NCI-H524 (cell line): ENCODE data around the gene RYR2.

Experiments used
- DNase-seq, 2 experiments: peaks; one replicate each; lab custom pipeline; 2025; lab: John Stamatoyannopoulos, UW

The RYR2 gene

DNA sequence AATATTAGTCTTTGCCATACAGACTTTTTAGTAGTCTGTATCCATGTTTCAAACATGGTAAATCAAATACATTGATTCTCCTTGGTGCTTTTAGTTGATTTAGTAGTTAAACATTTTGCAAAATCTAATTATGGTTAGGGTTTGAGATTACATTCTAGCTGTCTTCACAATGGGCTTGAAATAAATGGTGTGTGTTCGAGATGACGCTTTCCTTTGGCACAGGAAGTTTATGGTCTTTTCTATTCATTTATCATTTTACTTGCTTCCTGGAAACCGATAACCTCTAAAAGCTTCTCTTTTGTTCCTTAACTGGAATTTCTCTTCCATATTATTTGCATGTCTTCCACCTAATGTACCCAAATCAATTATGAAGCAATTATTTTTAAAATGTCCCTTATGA is 810.4 kb downstream of the RYR2 start:
- no peak for DNase-seq

DNA sequence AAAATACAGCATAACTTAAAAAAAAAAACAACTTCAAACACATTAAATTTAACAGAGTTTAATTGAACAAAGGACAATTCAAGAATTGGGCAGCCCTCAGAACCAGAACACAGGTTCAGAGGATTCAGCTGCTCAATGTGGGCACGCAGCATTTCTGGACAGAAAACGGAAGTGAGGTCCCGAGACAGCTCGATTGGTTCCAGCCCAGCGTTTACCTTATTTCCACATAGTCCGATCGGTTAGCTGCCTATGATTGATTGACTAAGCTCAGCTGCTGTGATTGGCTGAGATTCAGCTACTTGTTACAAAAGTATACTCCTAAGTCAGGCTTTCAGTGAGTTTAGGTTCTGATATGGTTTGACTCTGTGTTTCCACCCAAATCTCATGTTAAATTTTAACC is 815.5 kb downstream of the RYR2 start:
- no peak for DNase-seq

DNA sequence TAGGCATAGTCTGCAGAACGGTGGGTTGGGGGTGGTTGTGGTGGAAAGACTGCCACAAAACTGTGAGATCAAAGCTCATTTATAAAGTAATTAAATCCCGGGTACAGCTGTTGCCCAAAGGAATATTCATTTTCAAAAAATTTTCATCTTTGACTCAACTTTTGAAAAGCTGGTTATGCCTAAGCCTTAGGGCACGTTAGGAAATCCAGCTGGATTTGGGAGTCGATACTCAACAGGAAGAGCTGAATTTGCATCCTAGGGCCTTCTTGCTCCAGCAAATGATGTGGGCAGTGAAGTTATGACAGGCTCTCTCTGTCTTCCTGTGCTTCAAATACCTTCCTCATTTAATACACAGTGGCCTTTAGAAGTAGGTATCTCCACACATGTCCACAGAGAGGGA is 817.0 kb downstream of the RYR2 start:
- DNase-seq, result no peak

DNA sequence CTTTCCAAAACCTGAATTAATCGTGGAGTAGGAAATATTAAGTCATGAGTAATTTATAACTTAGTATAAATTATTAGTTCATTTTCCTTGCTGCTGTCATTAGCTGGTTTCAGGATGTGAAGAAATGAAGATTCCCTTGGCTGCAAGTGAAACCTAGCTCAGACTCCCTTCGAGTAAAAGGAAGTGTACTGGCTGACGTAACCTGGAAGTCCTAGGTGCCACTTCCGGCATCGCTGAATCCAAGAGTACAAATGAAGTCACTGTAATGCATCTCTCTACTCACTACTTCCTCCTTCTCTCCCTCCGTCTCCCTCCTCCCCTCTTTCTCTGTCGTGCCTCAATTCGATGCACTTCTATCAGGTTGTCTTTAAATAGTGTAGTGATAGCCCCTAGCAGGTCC is 820.0 kb downstream of the RYR2 start:
- no peak for DNase-seq

DNA sequence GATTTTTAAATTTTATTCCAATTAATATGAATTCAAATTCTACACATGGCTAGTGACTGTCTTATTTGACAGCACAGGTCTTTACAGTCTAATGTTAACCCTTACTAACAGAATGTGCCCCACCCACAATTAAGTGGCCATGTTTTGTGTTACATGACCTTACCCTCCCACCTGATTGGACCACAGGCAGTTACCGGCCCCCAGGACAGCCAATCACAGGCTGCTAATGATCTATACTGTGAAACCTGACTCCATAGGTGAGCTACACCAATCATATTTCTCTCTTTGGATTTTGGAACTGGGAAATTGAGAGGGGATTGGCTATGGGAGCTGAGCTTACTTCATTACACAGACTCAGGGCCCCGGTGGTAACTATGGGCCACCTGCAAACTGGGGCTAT is 821.2 kb downstream of the RYR2 start:
- DNase-seq, result peak in 1 of 2 experiments; percentile 7

DNA sequence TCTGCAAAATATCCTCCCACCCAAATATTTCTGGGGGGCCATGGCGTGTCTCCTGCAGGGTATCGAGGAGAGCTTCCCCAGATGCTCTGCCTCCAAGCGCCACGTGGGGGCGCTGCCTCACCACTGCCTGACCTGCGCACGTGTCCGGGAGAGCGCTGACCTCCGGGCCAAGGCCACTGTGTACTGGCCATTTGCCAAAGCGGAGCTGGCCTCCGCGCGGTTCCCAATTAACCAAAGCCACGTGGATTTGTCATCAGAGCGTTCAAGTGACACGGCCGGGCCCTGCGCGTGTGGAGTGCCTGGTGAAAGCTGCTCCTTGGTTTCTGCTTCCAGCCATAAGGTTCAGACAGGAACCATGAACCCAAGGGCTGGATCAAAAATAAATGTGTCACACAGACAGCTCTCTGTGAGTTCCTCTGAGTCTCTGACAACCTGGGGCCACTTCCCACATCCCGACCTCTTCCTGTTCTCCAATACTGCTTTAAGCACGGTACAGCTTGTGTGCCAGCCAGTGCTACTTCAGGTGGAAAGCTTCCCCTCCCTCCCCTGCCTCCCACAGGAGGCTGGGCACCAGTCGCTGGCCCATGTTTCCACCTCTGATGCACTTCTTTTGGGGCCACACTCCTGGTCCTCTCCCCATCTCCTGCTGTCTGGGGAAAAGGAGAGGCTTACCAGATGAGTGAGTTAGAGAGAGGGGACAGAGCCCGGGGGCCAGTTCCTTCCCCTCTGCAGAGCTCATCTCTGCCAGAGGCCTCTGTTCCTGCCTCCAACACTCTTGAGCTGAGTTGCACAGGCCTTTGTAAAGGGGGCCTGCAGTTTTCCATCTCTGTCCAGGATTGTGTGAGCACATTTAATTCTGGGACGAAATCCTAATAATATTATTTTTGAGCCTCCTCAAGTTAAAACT is 822.6 kb downstream of the RYR2 start:
- DNase-seq, result peak in 1 of 2 experiments; percentile 42

DNA sequence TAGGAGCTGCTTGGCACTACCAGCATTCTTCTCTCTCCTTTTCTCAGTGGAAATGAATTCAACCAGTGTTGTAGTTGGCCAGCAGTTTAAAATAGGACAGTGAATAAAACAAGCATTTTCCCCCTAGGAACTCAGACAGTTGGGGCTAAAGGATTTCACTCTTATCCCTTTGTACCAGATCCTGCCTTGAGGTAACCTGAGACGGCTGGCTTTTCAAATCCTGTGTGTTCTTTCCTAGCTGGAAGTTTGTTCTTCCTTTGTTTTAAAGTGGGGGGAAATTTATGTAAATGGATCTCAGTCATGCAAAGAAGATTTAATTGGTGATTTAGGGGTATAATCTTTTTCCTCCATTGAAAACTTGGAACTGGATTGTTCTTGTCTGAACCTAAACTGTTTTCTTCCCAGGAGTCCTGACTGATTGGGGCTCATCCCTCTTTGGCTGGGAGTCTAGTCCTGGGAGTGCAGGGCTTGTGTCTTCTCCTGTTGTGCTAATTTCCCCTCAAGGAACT is 825.5 kb downstream of the RYR2 start:
- no peak for DNase-seq

DNA sequence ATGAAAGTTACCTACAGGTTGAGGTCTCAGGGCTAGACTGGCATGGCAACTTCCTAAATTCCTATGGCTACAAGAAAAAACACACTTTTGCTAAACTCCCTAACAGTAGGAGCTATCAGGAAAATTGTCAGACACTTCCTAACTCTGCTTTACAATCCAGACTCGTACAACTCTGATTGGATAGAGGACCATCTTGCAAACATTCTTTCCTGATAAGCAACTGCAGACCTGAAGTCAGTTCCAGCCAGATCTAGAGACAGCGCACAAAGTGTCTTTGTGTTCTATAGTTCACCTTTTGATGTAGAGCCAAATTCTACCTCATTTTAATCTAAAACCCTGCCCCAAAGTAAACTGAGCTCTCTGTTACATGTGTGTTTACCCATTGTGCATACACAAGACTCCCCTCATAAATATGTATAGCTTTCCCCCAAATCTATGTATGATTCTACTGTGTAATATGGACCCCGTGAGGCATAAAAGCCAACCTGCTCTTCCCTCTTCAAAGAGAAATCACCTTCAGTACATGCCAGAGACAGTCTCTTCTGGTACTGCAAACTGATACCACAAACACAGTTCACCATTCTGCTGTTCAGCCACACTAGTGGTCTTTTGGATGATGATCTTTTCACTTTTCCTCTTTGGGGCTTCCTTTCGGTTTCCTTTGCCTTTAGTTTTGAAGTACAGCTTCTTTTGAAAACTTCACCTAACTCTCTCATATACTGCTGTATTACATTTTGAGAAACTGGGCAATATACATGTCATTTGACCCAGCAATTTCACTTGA is 827.0 kb downstream of the RYR2 start:
- no peak for DNase-seq

DNA sequence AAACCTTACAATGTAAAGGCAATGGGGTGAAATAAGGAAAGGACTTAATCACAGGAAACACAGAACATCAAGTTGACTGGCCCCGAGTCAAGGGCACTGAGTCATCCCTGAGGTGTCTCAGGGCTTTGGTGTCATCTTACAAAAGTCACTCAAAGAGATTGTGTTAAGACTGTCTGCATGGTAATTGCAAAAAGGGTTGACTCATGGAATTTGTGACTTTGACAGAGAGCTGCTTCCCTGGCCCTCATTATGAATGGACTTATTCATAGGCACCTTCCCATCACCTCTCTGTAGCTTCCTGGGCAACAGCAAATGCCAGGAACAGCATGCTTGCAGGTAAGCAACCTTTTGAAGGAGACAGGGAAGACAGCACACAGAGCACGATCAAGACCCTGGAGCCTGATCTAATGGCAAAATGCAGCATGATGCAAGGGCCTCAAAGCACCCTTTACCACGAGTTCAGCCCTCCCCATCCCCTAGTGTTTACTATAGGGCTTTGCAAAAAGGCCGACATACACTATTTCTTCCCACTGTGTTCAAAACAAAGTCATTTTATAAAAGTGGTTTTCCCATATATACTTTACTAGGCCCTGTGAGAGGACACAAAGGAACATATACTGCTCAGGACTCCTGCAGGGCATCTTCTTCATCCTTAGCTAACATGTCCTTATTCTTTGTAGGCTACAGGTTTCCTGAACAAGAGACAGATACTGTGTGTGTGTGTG is 831.7 kb downstream of the RYR2 start:
- DNase-seq, result peak in 1 of 2 experiments; percentile 7

DNA sequence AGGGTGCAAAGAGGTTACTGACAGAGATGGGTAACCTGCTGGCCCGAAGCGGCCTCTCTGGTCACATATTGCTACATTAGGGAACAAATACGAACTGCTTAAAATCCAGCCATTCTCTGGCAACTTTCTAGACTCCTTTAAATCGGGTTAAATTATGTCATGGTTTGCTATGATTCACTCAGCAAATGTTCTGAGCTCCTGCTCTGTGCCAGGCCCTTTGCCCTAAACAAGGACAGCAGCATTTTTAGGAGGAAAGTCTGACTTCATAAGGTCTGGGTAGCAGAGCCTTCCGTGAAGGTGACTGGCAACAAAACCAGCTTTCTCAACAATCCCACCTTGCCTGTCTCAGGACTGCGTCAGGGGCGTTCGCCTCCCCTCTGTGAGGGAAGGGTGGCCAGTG is 833.3 kb downstream of the RYR2 start:
- DNase-seq, result no peak

DNA sequence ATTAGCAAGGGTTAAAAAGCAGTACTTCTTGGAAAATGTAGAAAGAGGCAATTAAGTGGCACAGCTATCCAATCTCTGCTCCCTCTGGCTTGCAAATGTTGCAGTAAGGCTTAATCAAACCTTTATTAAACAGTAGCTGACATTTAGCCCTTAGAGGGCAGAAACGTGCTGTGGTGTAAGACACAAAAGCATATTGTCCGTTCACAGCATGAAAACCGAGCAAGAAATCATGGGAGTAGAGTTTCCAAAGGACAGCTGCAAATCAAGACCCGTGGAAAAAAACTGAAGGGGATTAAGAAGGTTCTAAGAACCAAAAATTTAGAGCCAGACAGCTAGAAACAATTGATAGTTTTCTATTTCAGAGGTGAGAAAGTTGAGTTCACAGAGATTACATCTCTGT is 835.6 kb downstream of the RYR2 start:
- no peak for DNase-seq

DNA sequence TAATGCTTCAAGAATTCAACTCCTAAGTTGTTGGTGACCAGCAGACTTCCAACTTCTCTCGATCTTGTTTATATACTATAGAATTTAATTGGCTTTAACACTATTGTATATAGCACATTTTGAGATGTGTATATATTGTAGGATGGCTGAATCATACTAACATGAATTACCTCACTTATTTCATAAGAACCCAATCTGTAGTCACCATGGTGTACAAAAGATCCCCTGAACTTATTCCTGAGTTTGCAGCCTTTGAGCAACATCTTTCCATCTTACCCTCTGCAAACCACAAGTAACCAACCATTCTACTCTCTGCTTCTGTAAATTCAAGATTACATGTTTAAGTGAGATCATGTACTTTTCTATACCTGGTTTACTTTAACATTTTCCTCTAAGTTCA is 836.4 kb downstream of the RYR2 start:
- no peak for DNase-seq

DNA sequence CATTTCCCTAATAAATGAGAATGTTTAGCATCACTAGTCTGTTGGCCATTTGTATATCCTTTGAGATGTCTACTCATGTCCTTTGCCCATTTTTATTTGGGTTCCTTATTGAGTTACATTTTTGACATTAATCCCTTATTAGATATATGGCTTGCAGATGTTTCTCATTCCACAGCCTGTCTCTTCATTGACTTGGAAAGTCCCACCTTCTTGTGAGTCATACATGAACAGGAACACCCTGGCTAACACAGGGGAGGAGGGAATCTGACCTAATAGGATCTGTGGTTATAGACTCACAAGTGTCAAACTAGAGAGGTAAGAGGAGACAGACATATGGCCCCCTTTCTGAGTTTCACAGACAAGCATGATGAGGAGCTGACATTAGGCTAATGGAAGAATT is 837.2 kb downstream of the RYR2 start:
- peak in 1 of 2 experiments; percentile 42 for DNase-seq
